HepG2 (cell line): ENCODE measurements around the gene KCNJ14. TPM values are rescaled to one million over a fixed set of nuclear protein-coding genes. Genes with fewer than 3 reads are reported as not detected.

Source experiments
- ELF4 ChIP-seq: sonication (generic); formaldehyde crosslinking; IDR thresholded peaks from 2 replicates; pipeline ENCODE4 v1.5.0; 2020; ENCODE audit warnings: missing genetic modification reagents, mild to moderate bottlenecking, moderate library complexity, borderline replicate concordance
- GATAD2A ChIP-seq: IDR thresholded peaks from 2 replicates; pipeline ENCODE4 v1.6.1; 2016
- KDM6A ChIP-seq: IDR thresholded peaks from 2 replicates; pipeline ENCODE4 v1.6.1; 2016; ENCODE audit warnings: low read depth
- MED1 ChIP-seq: sonication (generic); formaldehyde crosslinking; IDR thresholded peaks from 2 replicates; pipeline ENCODE4 v1.4.0; 2020; ENCODE audit warnings: missing genetic modification reagents
- PAX8 ChIP-seq: sonication (generic); formaldehyde crosslinking; IDR thresholded peaks from 2 replicates; pipeline ENCODE4 v1.8.0; 2022; ENCODE audit warnings: mild to moderate bottlenecking, missing genetic modification reagents, borderline replicate concordance
- SAFB2 ChIP-seq: sonication (generic); formaldehyde crosslinking; IDR thresholded peaks from 2 replicates; pipeline ENCODE4 v1.5.1; 2020; ENCODE audit warnings: missing genetic modification reagents, low read depth, mild to moderate bottlenecking, borderline replicate concordance
- SIX4 ChIP-seq: sonication (generic); formaldehyde crosslinking; IDR thresholded peaks from 2 replicates; pipeline ENCODE4 v1.4.0; 2020; ENCODE audit warnings: missing genetic modification reagents
- SNRNP70 ChIP-seq: fragments of 200-400 bp; formaldehyde crosslinking; IDR thresholded peaks from 2 replicates; pipeline ENCODE4 v1.6.1; 2017; ENCODE audit warnings: mild to moderate bottlenecking, low read depth, low read length, moderate library complexity
- TAF1 ChIP-seq: sonication (generic); formaldehyde crosslinking; IDR thresholded peaks from 2 replicates; pipeline ENCODE4 v1.4.0; 2020; ENCODE audit warnings: missing genetic modification reagents
- TCF12 ChIP-seq, 2 experiments: fragments of 450-650 bp in 1 of 2; sonication (generic) in 1 of 2; formaldehyde crosslinking in 1 of 2; IDR thresholded peaks; 2 replicates each; pipeline versions ENCODE4 v1.6.1 to v1.8.0; 2017 to 2022; ENCODE audit warnings: antibody characterized with exemption in 1 of 2, mild to moderate bottlenecking in 1 of 2, missing genetic modification reagents in 1 of 2, moderate library complexity in 1 of 2
- TOE1 ChIP-seq: sonication (generic); formaldehyde crosslinking; IDR thresholded peaks from 2 replicates; pipeline ENCODE4 v1.4.0; 2020; ENCODE audit warnings: mild to moderate bottlenecking, missing genetic modification reagents
- TRIM24 ChIP-seq: sonication (generic); formaldehyde crosslinking; IDR thresholded peaks from 2 replicates; pipeline ENCODE4 v1.8.0; 2022; ENCODE audit warnings: mild to moderate bottlenecking, missing genetic modification reagents
- ZFP36L2 ChIP-seq: sonication (generic); formaldehyde crosslinking; IDR thresholded peaks from 2 replicates; pipeline ENCODE4 v1.4.0; 2020; ENCODE audit warnings: missing genetic modification reagents
- ZNF569 ChIP-seq: sonication (generic); formaldehyde crosslinking; IDR thresholded peaks from 2 replicates; pipeline ENCODE4 v1.5.0; 2020; ENCODE audit warnings: mild to moderate bottlenecking, missing genetic modification reagents, moderate library complexity, borderline replicate concordance
- polyA plus RNA-seq, 8 experiments: library from polyadenylated mRNA; depleted of rRNA in 3 of 8; stranded (reverse) in 7 of 8; unstranded in 1 of 8; fragments of >200 nt; fragmentation: Illumina TruSeq in 4 of 8; extraction: Trizol in 4 of 8; gene quantifications; 2 replicates each; pipeline versions ENCODE4 v1.2.1 to v1.2.3, GENCODE V29; 2011 to 2016; ENCODE audit warnings: low read depth in 4 of 8, missing spikeins in 1 of 8, mixed read lengths in 1 of 8; ENCODE audit not compliant: insufficient read depth in 1 of 8
- total RNA-seq, 5 experiments: library from RNA; depleted of rRNA; stranded (reverse); fragments of >200 nt; fragmentation: Illumina TruSeq; extraction: Trizol; gene quantifications; 2 replicates each; pipeline ENCODE4 v1.2.3, GENCODE V29; 2016; ENCODE audit warnings: low read depth in 1 of 5
- TF ChIP-seq, protein P1 (sequence below): sonication (generic); formaldehyde crosslinking; IDR thresholded peaks from 2 replicates; pipeline ENCODE4 v1.4.0; 2020; ENCODE audit warnings: missing genetic modification reagents, borderline replicate concordance
- TF ChIP-seq, protein P2 (sequence below): sonication (generic); formaldehyde crosslinking; IDR thresholded peaks from 2 replicates; pipeline ENCODE4 v1.4.0; 2020; ENCODE audit warnings: missing genetic modification reagents
- TF ChIP-seq, protein P3 (sequence below): fragments of 450-650 bp; IDR thresholded peaks from 2 replicates; pipeline ENCODE4 v1.6.1; 2017; ENCODE audit warnings: mild to moderate bottlenecking

KCNJ14 gene
- total and polyA plus RNA-seq, 2 of the 13 experiments (the other 11 are each of a cell fraction or from before 2014, with no cell fraction given), result 0.20 to 0.51 TPM

DNA sequence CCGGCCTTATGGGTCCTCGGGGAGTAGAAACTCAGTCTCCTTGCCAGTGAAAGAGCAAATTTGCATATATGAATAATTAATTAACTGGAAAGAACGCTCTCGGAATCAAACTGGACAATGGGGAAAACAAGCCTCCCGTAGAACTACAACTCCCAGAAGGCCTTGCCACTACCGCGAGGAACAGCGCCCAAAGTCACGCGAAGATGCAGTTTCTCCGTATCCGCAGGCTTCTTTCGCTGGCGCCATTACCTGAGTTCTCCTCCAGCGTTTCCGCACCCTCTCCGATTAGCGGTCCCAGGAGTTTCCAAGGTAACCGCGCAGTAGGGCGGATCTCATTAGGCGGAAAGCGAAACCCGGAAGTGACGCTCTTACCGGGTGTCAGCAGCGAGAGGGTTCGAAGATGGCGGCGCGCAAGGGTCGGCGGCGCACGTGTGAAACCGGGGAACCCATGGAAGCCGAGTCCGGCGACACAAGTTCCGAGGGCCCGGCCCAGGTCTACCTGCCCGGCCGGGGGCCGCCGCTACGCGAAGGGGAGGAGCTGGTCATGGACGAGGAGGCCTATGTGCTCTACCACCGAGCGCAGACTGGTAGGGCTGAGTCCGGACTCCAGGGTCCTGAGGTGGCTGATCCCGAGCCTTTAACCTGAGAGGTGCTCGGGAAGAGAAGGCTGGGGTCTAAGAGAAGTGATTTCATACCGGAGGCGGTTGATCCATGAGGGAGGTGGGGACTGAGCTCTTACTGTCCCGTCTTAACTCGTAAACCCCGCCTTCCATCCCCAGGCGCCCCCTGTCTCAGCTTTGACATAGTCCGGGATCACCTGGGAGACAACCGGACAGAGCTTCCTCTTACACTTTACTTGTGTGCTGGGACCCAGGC is 9.5 kb upstream of the KCNJ14 start, which contains the start of gene GRWD1 (continued):
- TF ChIP-seq, protein P1, sequence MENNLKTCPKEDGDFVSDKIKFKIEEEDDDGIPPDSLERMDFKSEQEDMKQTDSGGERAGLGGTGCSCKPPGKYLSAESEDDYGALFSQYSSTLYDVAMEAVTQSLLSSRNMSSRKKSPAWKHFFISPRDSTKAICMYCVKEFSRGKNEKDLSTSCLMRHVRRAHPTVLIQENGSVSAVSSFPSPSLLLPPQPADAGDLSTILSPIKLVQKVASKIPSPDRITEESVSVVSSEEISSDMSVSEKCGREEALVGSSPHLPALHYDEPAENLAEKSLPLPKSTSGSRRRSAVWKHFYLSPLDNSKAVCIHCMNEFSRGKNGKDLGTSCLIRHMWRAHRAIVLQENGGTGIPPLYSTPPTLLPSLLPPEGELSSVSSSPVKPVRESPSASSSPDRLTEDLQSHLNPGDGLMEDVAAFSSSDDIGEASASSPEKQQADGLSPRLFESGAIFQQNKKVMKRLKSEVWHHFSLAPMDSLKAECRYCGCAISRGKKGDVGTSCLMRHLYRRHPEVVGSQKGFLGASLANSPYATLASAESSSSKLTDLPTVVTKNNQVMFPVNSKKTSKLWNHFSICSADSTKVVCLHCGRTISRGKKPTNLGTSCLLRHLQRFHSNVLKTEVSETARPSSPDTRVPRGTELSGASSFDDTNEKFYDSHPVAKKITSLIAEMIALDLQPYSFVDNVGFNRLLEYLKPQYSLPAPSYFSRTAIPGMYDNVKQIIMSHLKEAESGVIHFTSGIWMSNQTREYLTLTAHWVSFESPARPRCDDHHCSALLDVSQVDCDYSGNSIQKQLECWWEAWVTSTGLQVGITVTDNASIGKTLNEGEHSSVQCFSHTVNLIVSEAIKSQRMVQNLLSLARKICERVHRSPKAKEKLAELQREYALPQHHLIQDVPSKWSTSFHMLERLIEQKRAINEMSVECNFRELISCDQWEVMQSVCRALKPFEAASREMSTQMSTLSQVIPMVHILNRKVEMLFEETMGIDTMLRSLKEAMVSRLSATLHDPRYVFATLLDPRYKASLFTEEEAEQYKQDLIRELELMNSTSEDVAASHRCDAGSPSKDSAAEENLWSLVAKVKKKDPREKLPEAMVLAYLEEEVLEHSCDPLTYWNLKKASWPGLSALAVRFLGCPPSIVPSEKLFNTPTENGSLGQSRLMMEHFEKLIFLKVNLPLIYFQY, result no peak
- TF ChIP-seq TCF12 (IDR thresholded peaks at IDR 0.05) (no peak), TCF12 (CRISPR knock-in tag; IDR thresholded peaks at IDR 0.05) (no peak), KDM6A (CRISPR knock-in tag) (peak; percentile 5; the same call in 1 of the 2 replicates), SNRNP70 (no peak), TRIM24 (CRISPR knock-in tag) (no peak), TOE1 (peak; percentile 70; the same call in 1 of the 2 replicates), PAX8 (CRISPR knock-in tag) (no peak), ELF4 (CRISPR knock-in tag) (peak; percentile 96), ZNF569 (no peak), ZFP36L2 (CRISPR knock-in tag) (no peak), MED1 (CRISPR knock-in tag) (no peak; the same call in 1 of the 2 replicates), GATAD2A (CRISPR knock-in tag) (no peak), SIX4 (CRISPR knock-in tag) (no peak), SAFB2 (CRISPR knock-in tag) (no peak), TAF1 (CRISPR knock-in tag) (peak; percentile 82)
- TF ChIP-seq, protein P2, sequence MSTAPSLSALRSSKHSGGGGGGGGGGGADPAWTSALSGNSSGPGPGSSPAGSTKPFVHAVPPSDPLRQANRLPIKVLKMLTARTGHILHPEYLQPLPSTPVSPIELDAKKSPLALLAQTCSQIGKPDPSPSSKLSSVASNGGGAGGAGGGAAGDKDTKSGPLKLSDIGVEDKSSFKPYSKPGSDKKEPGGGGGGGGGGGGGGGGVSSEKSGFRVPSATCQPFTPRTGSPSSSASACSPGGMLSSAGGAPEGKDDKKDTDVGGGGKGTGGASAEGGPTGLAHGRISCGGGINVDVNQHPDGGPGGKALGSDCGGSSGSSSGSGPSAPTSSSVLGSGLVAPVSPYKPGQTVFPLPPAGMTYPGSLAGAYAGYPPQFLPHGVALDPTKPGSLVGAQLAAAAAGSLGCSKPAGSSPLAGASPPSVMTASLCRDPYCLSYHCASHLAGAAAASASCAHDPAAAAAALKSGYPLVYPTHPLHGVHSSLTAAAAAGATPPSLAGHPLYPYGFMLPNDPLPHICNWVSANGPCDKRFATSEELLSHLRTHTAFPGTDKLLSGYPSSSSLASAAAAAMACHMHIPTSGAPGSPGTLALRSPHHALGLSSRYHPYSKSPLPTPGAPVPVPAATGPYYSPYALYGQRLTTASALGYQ (CRISPR knock-in tag), result no peak
- TF ChIP-seq, protein P3, sequence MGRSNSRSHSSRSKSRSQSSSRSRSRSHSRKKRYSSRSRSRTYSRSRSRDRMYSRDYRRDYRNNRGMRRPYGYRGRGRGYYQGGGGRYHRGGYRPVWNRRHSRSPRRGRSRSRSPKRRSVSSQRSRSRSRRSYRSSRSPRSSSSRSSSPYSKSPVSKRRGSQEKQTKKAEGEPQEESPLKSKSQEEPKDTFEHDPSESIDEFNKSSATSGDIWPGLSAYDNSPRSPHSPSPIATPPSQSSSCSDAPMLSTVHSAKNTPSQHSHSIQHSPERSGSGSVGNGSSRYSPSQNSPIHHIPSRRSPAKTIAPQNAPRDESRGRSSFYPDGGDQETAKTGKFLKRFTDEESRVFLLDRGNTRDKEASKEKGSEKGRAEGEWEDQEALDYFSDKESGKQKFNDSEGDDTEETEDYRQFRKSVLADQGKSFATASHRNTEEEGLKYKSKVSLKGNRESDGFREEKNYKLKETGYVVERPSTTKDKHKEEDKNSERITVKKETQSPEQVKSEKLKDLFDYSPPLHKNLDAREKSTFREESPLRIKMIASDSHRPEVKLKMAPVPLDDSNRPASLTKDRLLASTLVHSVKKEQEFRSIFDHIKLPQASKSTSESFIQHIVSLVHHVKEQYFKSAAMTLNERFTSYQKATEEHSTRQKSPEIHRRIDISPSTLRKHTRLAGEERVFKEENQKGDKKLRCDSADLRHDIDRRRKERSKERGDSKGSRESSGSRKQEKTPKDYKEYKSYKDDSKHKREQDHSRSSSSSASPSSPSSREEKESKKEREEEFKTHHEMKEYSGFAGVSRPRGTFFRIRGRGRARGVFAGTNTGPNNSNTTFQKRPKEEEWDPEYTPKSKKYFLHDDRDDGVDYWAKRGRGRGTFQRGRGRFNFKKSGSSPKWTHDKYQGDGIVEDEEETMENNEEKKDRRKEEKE, result no peak
